LNCAP (cell line): ENCODE measurements around the gene C4orf46.

Experiments
- CTCF ChIP-seq: fragments of 450-650 bp; IDR thresholded peaks from 2 replicates; pipeline ENCODE4 v1.5.1; 2017; ENCODE audit warnings: mild to moderate bottlenecking

C4orf46 gene

GRCh38 chr4:158678767-158679166 lies 7.1 kb upstream of the C4orf46 start:
- no peak for TF ChIP-seq CTCF

GRCh38 chr4:158676076-158676475 lies 4.4 kb upstream of the C4orf46 start:
- no peak for TF ChIP-seq CTCF

GRCh38 chr4:158673633-158674032 lies 1.9 kb upstream of the C4orf46 start:
- TF ChIP-seq CTCF = no peak

GRCh38 chr4:158671915-158672806 lies 474 bp upstream of the C4orf46 start, which contains the start of gene ETFDH:
Gene ETFDH, plus strand, starts transcription at chr4:158672296. Its CDS starts 161 bp downstream, at chr4:158672457.
- peak; percentile 63 for TF ChIP-seq CTCF

- no peak for TF ChIP-seq CTCF
Observed at GRCh38 chr4:158670975-158671664, 567 bp downstream of the C4orf46 start.

GRCh38 chr4:158669310-158669709 lies 2.4 kb downstream of the C4orf46 start:
- TF ChIP-seq CTCF = no peak

GRCh38 chr4:158667651-158668198 lies 4.0 kb downstream of the C4orf46 start:
- peak; percentile 46 for TF ChIP-seq CTCF
